WTC11 (cell line): ENCODE data around the gene PPDPF. TPM values are rescaled to one million over a fixed set of nuclear protein-coding genes. Genes with fewer than 3 reads are reported as not detected.

Experiments
- ATAC-seq: fragments of 200-7000 bp; cut with Tn5 transposase; 2 replicates; pipeline ENCODE4 v1.10.0; 2021; ENCODE audit warnings: mild to moderate bottlenecking, moderate library complexity
- CTCF ChIA-PET: fragments of 300-600 bp; sonication (Branson Sonifier 250); formaldehyde crosslinking; loops from one replicate; lab custom pipeline; 2021; ENCODE audit warnings: antibody characterized with exemption; lab: Charles Lee
- POLR2A ChIA-PET: fragments of 350-600 bp; sonication (Branson Sonifier 250); formaldehyde crosslinking; loops from one replicate; lab custom pipeline; 2021; ENCODE audit warnings: antibody characterized with exemption; lab: Charles Lee
- DNase-seq: peaks from one replicate; pipeline ENCODE4 v3.0.0; 2021; ENCODE audit warnings: low spot score
- H3K27ac Mint-ChIP-seq: 2 replicates; pipeline ENCODE4 v1.8.0; 2021; ENCODE audit warnings: mixed read lengths
- H3K27me3 Mint-ChIP-seq: 2 replicates; pipeline ENCODE4 v1.8.0; 2021; ENCODE audit warnings: low read depth, mild to moderate bottlenecking, moderate library complexity, mixed read lengths
- H3K36me3 Mint-ChIP-seq: 2 replicates; pipeline ENCODE4 v1.8.0; 2021; ENCODE audit warnings: mixed read lengths
- H3K4me1 Mint-ChIP-seq: 2 replicates; pipeline ENCODE4 v1.8.0; 2022; ENCODE audit warnings: mixed read lengths
- H3K4me3 Mint-ChIP-seq: 2 replicates; pipeline ENCODE4 v1.8.0; 2021; ENCODE audit warnings: mild to moderate bottlenecking, moderate library complexity, mixed read lengths
- H3K9me3 Mint-ChIP-seq: 2 replicates; pipeline ENCODE4 v1.8.0; 2021; ENCODE audit warnings: mixed read lengths
- AFF4 ChIP-seq: sonication (generic); formaldehyde crosslinking; IDR thresholded peaks from 2 replicates; pipeline ENCODE4 v1.8.1; 2023; ENCODE audit warnings: mild to moderate bottlenecking, missing genetic modification reagents, borderline replicate concordance
- ARID4B ChIP-seq: sonication (generic); formaldehyde crosslinking; IDR thresholded peaks from 2 replicates; pipeline ENCODE4 v1.8.0; 2023; ENCODE audit warnings: missing genetic modification reagents, mild to moderate bottlenecking, borderline replicate concordance
- ATF3 ChIP-seq: sonication (generic); formaldehyde crosslinking; conservative IDR thresholded peaks from 2 replicates; pipeline ENCODE4 v1.8.1; 2022; ENCODE audit warnings: mild to moderate bottlenecking, missing genetic modification reagents
- ATF6 ChIP-seq: sonication (generic); formaldehyde crosslinking; IDR thresholded peaks from 2 replicates; pipeline ENCODE4 v1.8.1; 2023; ENCODE audit warnings: mild to moderate bottlenecking, missing genetic modification reagents
- CBFB ChIP-seq: sonication (generic); formaldehyde crosslinking; IDR thresholded peaks from 2 replicates; pipeline ENCODE4 v1.8.1; 2022; ENCODE audit warnings: mild to moderate bottlenecking, low read depth, missing genetic modification reagents
- CREM ChIP-seq: sonication (generic); formaldehyde crosslinking; IDR thresholded peaks from 2 replicates; pipeline ENCODE4 v1.8.1; 2022; ENCODE audit warnings: mild to moderate bottlenecking, missing genetic modification reagents, moderate library complexity
- E2F4 ChIP-seq: sonication (generic); formaldehyde crosslinking; IDR thresholded peaks from 2 replicates; pipeline ENCODE4 v1.8.1; 2022; ENCODE audit warnings: low read depth, mild to moderate bottlenecking, moderate library complexity, missing genetic modification reagents, borderline replicate concordance
- HMGA2 ChIP-seq: fragments of 250-450 bp; sonication (Bioruptor Pico); IDR thresholded peaks from 2 replicates; pipeline ENCODE4 v1.4.0; 2021; ENCODE audit warnings: mild to moderate bottlenecking, moderate library complexity
- IRF1 ChIP-seq: sonication (generic); formaldehyde crosslinking; IDR thresholded peaks from 2 replicates; pipeline ENCODE4 v1.8.0; 2023; ENCODE audit warnings: missing genetic modification reagents
- JAZF1 ChIP-seq: fragments of 250-450 bp; sonication (Bioruptor Pico); IDR thresholded peaks from 2 replicates; pipeline ENCODE4 v1.9.0; 2021; ENCODE audit warnings: moderate library complexity, mild to moderate bottlenecking, inconsistent platforms
- NR1H2 ChIP-seq: sonication (generic); formaldehyde crosslinking; IDR thresholded peaks from 2 replicates; pipeline ENCODE4 v1.9.0; 2021; ENCODE audit warnings: mild to moderate bottlenecking, moderate library complexity, missing genetic modification reagents
- NR2C2 ChIP-seq: sonication (generic); formaldehyde crosslinking; IDR thresholded peaks from 2 replicates; pipeline ENCODE4 v1.8.0; 2022; ENCODE audit warnings: mild to moderate bottlenecking, missing genetic modification reagents
- PRRX2 ChIP-seq: fragments of 250-450 bp; sonication (Bioruptor Pico); IDR thresholded peaks from 2 replicates; pipeline ENCODE4 v1.8.0; 2021; ENCODE audit warnings: mild to moderate bottlenecking
- TP53 ChIP-seq: sonication (generic); formaldehyde crosslinking; IDR thresholded peaks from 2 replicates; pipeline ENCODE4 v1.8.1; 2023; ENCODE audit warnings: mild to moderate bottlenecking, missing genetic modification reagents
- ZBTB21 ChIP-seq: sonication (generic); formaldehyde crosslinking; IDR thresholded peaks from 2 replicates; pipeline ENCODE4 v1.8.1; 2023; ENCODE audit warnings: mild to moderate bottlenecking, missing genetic modification reagents, borderline replicate concordance
- ZNF232 ChIP-seq: sonication (generic); formaldehyde crosslinking; IDR thresholded peaks from 2 replicates; pipeline ENCODE4 v1.8.0; 2022; ENCODE audit warnings: mild to moderate bottlenecking, missing genetic modification reagents
- ZNF263 ChIP-seq: sonication (generic); formaldehyde crosslinking; IDR thresholded peaks from 2 replicates; pipeline ENCODE4 v1.8.1; 2022; ENCODE audit warnings: low read depth, mild to moderate bottlenecking, moderate library complexity, missing genetic modification reagents
- ZNF396 ChIP-seq: fragments of 250-450 bp; sonication (Bioruptor Pico); IDR thresholded peaks from 2 replicates; pipeline ENCODE4 v1.8.0; 2021; ENCODE audit warnings: mild to moderate bottlenecking, moderate library complexity, borderline replicate concordance
- total RNA-seq: library from RNA; stranded (reverse); gene quantifications from 3 replicates; pipeline ENCODE4 v1.2.3, GENCODE V29; 2021

Gene PPDPF
- total RNA-seq, 1 experiment from 2014 or later: 170 TPM

GRCh38 chr20:63568986-63569949, 48.7 kb downstream of the PPDPF start:
- Mint-ChIP-seq H3K4me1 (no peaks in the 10 kb centered on the region), H3K27ac (no peak overlapping the region), H3K36me3 (no peaks in the 10 kb centered on the region), H3K27me3 (no peaks in the 10 kb centered on the region), H3K9me3 (no peaks in the 10 kb centered on the region), H3K4me3 (no peak overlapping the region)
- ATAC-seq (no peak), DNase-seq (no peak)
- POLR2A ChIA-PET: no interaction called here
- CTCF ChIA-PET: interaction anchor here (0.9 to 1.8 kb wide), 4 partner anchors 12 to 206 kb away, joined by 3 to 5 read pairs (median 3); no protein-coding TSS in a partner anchor
- TF ChIP-seq ZNF396 (CRISPR knock-in tag) (no peak), CBFB (CRISPR knock-in tag) (no peak), ZNF232 (no peak), CREM (CRISPR knock-in tag) (no peak), ATF6 (CRISPR knock-in tag) (no peak), ATF3 (CRISPR knock-in tag) (no peak), ZNF263 (CRISPR knock-in tag) (no peak), TP53 (CRISPR knock-in tag) (no peak), ZBTB21 (CRISPR knock-in tag) (no peak), HMGA2 (CRISPR knock-in tag) (no peak), NR1H2 (CRISPR knock-in tag) (no peak), E2F4 (CRISPR knock-in tag) (no peak), ARID4B (CRISPR knock-in tag) (no peak), PRRX2 (CRISPR knock-in tag) (no peak), JAZF1 (no peak), AFF4 (CRISPR knock-in tag) (no peak), NR2C2 (CRISPR knock-in tag) (no peak), IRF1 (CRISPR knock-in tag) (no peak)
